Activated CD8-positive, alpha-beta memory T cell treated with anti-CD3 and anti-CD28 coated beads, Interleukin-2, amount 10 ng/mL, durations not matched to agents 7 days and 5 days (primary cell): Measurements from ENCODE around the gene DNAJB11. TPM values are rescaled to one million over a fixed set of nuclear protein-coding genes. Genes with fewer than 3 reads are reported as not detected.

Source experiments
- ATAC-seq: fragments of 150-1000 bp; cut with Tn5 transposase; one replicate; pipeline ENCODE4 v1.10.0; 2021; ENCODE audit warnings: moderate library complexity
- CTCF ChIA-PET: fragments of 350-600 bp; sonication (Branson Sonifier 250); formaldehyde crosslinking; loops from one replicate; lab custom pipeline; 2021; ENCODE audit warnings: antibody characterized with exemption; lab: Charles Lee
- DNase-seq: peaks from one replicate; pipeline ENCODE4 v3.0.0-alpha.2; 2020
- H3K27ac Mint-ChIP-seq: one replicate; pipeline ENCODE4 v1.8.0; 2021; ENCODE audit warnings: mild to moderate bottlenecking, mixed read lengths
- H3K27me3 Mint-ChIP-seq: one replicate; pipeline ENCODE4 v1.8.0; 2021; ENCODE audit warnings: mixed read lengths
- H3K36me3 Mint-ChIP-seq: one replicate; pipeline ENCODE4 v1.8.0; 2021; ENCODE audit warnings: mild to moderate bottlenecking, mixed read lengths
- H3K4me1 Mint-ChIP-seq: one replicate; pipeline ENCODE4 v1.8.0; 2021; ENCODE audit warnings: mixed read lengths
- H3K4me3 Mint-ChIP-seq: one replicate; pipeline ENCODE4 v1.8.0; 2021; ENCODE audit warnings: mild to moderate bottlenecking, moderate library complexity, mixed read lengths
- H3K9me3 Mint-ChIP-seq: one replicate; pipeline ENCODE4 v1.8.0; 2022; ENCODE audit warnings: low read depth, mixed read lengths
- total RNA-seq, 2 experiments: library from RNA; stranded (reverse); gene quantifications; one replicate each; pipeline ENCODE4 v1.2.3, GENCODE V29; 2021

DNAJB11 gene
- total RNA-seq, 2 experiments from 2014 or later = 48.6 to 61.3 TPM

- Mint-ChIP-seq H3K27ac (no peak overlapping the region), H3K9me3 (no peaks in the 10 kb centered on the region), H3K4me1 (peaks cover 27% of the 10 kb centered on the region), H3K4me3 (no peak overlapping the region), H3K27me3 (no peaks in the 10 kb centered on the region), H3K36me3 (peaks cover 6% of the 10 kb centered on the region)
- peak; percentile 52 for DNase-seq
- CTCF ChIA-PET = interaction anchor here (1.4 to 4.1 kb wide), 4 partner anchors 15 to 551 kb away, joined by 4 to 26 read pairs (median 8); no protein-coding TSS in a partner anchor
- peak; percentile 84 for ATAC-seq
Observed at GRCh38 chr3:186534113-186534669, 36.3 kb upstream of the DNAJB11 start.

GRCh38 chr3:186536883-186537844 lies 33.4 kb upstream of the DNAJB11 start:
- Mint-ChIP-seq H3K27me3 (no peaks in the 10 kb centered on the region), H3K36me3 (no peaks in the 10 kb centered on the region), H3K27ac (no peak overlapping the region), H3K4me1 (peaks cover 32% of the 10 kb centered on the region), H3K4me3 (no peak overlapping the region), H3K9me3 (no peaks in the 10 kb centered on the region)
- ATAC-seq = no peak
- CTCF ChIA-PET = interaction anchor here (1.5 to 4.1 kb wide), 3 partner anchors 79 to 593 kb away, joined by 7 to 26 read pairs (median 10); no protein-coding TSS in a partner anchor
- no peak for DNase-seq

GRCh38 chr3:186538779-186539178 lies 31.7 kb upstream of the DNAJB11 start:
- H3K4me3 Mint-ChIP-seq = no peak overlapping the region
- H3K27me3 Mint-ChIP-seq = no peaks in the 10 kb centered on the region
- H3K9me3 Mint-ChIP-seq = no peaks in the 10 kb centered on the region
- CTCF ChIA-PET = interaction anchor here (1.0 to 5.8 kb wide), 7 partner anchors 76 to 595 kb away, joined by 4 to 82 read pairs (median 19); no protein-coding TSS in a partner anchor
- no peak for ATAC-seq
- H3K36me3 Mint-ChIP-seq = peaks cover 2% of the 10 kb centered on the region
- H3K27ac Mint-ChIP-seq = no peak overlapping the region
- peaks cover 30% of the 10 kb centered on the region for H3K4me1 Mint-ChIP-seq
- DNase-seq = no peak

- peaks cover 15% of the 10 kb centered on the region for H3K4me1 Mint-ChIP-seq
- no peaks in the 10 kb centered on the region for H3K9me3 Mint-ChIP-seq
- H3K36me3 Mint-ChIP-seq = peaks cover 2% of the 10 kb centered on the region
- H3K4me3 Mint-ChIP-seq = no peak overlapping the region
- peak overlapping the region; percentile 5 for H3K27ac Mint-ChIP-seq
- peak; percentile 87 for DNase-seq
- CTCF ChIA-PET = interaction anchor here (0.5 to 5.8 kb wide), 48 partner anchors 9 to 622 kb away, joined by 3 to 82 read pairs (median 3); partner anchors contain the start of genes TBCCD1 and TRA2B
- ATAC-seq = peak; percentile 93
- H3K27me3 Mint-ChIP-seq = no peaks in the 10 kb centered on the region
Observed at GRCh38 chr3:186540221-186540834, 30.2 kb upstream of the DNAJB11 start.

- Mint-ChIP-seq H3K27ac (peak overlapping the region; percentile 5), H3K4me3 (no peak overlapping the region), H3K4me1 (peaks cover 15% of the 10 kb centered on the region), H3K9me3 (no peaks in the 10 kb centered on the region), H3K27me3 (no peaks in the 10 kb centered on the region), H3K36me3 (peaks cover 2% of the 10 kb centered on the region)
- no peak for ATAC-seq
- no peak for DNase-seq
- CTCF ChIA-PET = interaction anchor here (0.5 to 5.8 kb wide), 44 partner anchors 9 to 622 kb away, joined by 3 to 82 read pairs (median 4); partner anchors contain the start of genes TBCCD1 and TRA2B
Observed at GRCh38 chr3:186540835-186541226, 29.7 kb upstream of the DNAJB11 start.

- Mint-ChIP-seq H3K27me3 (no peaks in the 10 kb centered on the region), H3K9me3 (no peaks in the 10 kb centered on the region), H3K36me3 (peaks cover 10% of the 10 kb centered on the region), H3K27ac (no peak within 1 kb of the TSS), H3K4me1 (peaks cover 9% of the 10 kb centered on the region), H3K4me3 (no peak within 1 kb of the TSS)
- no peak for ATAC-seq
- CTCF ChIA-PET = interaction anchor here (1.1 to 1.9 kb wide), 3 partner anchors 285 to 601 kb away, joined by 3 to 5 read pairs (median 5); no protein-coding TSS in a partner anchor
- no peak for DNase-seq
Observed at GRCh38 chr3:186544281-186544680, 26.2 kb upstream of the DNAJB11 start, which contains the start of gene CRYGS. Gene CRYGS (minus strand): TSS chr3:186544380. CDS start chr3:186544326, 54 bp downstream.

GRCh38 chr3:186549497-186549896 lies 21.0 kb upstream of the DNAJB11 start:
- ATAC-seq = no peak
- Mint-ChIP-seq H3K36me3 (peaks cover 18% of the 10 kb centered on the region), H3K27ac (no peak overlapping the region), H3K9me3 (no peaks in the 10 kb centered on the region), H3K4me3 (no peak overlapping the region), H3K27me3 (no peaks in the 10 kb centered on the region), H3K4me1 (no peaks in the 10 kb centered on the region)
- CTCF ChIA-PET = interaction anchor here (2.3 to 3.3 kb wide), 2 partner anchors 9 to 68 kb away, joined by 11 to 14 read pairs; no protein-coding TSS in a partner anchor
- no peak for DNase-seq

- H3K4me3 Mint-ChIP-seq = no peak overlapping the region
- no peak for DNase-seq
- ATAC-seq = no peak
- no peak overlapping the region for H3K27ac Mint-ChIP-seq
- H3K27me3 Mint-ChIP-seq = no peaks in the 10 kb centered on the region
- H3K4me1 Mint-ChIP-seq = no peaks in the 10 kb centered on the region
- CTCF ChIA-PET = interaction anchor here (1.4 kb wide), 1 partner anchor 11 kb away, joined by 7 read pairs; no protein-coding TSS in a partner anchor
- H3K9me3 Mint-ChIP-seq = no peaks in the 10 kb centered on the region
- H3K36me3 Mint-ChIP-seq = peaks cover 25% of the 10 kb centered on the region
Observed at GRCh38 chr3:186551387-186551786, 19.1 kb upstream of the DNAJB11 start.

- H3K9me3 Mint-ChIP-seq = no peaks in the 10 kb centered on the region
- H3K36me3 Mint-ChIP-seq = peaks cover 32% of the 10 kb centered on the region
- no peak overlapping the region for H3K4me3 Mint-ChIP-seq
- no peak for ATAC-seq
- no peak overlapping the region for H3K27ac Mint-ChIP-seq
- no peaks in the 10 kb centered on the region for H3K27me3 Mint-ChIP-seq
- CTCF ChIA-PET = interaction anchor here (1.4 kb wide), 1 partner anchor 12 kb away, joined by 7 read pairs; no protein-coding TSS in a partner anchor
- no peaks in the 10 kb centered on the region for H3K4me1 Mint-ChIP-seq
- DNase-seq = no peak
Observed at GRCh38 chr3:186552408-186553031, 18.0 kb upstream of the DNAJB11 start.

GRCh38 chr3:186564586-186564985 lies 5.9 kb upstream of the DNAJB11 start:
- H3K27ac Mint-ChIP-seq = no peak overlapping the region
- no peaks in the 10 kb centered on the region for H3K9me3 Mint-ChIP-seq
- DNase-seq (no peak), ATAC-seq (no peak)
- no peak overlapping the region for H3K4me3 Mint-ChIP-seq
- no peaks in the 10 kb centered on the region for H3K27me3 Mint-ChIP-seq
- peaks cover 51% of the 10 kb centered on the region for H3K4me1 Mint-ChIP-seq
- CTCF ChIA-PET = no interaction called here
- peaks cover 23% of the 10 kb centered on the region for H3K36me3 Mint-ChIP-seq

GRCh38 chr3:186566772-186567071 lies 3.8 kb upstream of the DNAJB11 start:
- DNase-seq (no peak), ATAC-seq (no peak)
- peaks cover 50% of the 10 kb centered on the region for H3K4me1 Mint-ChIP-seq
- peak overlapping the region; percentile 93 for H3K27ac Mint-ChIP-seq
- H3K4me3 Mint-ChIP-seq = peak overlapping the region; percentile 89
- peaks cover 13% of the 10 kb centered on the region for H3K36me3 Mint-ChIP-seq
- CTCF ChIA-PET = interaction anchor here (2.0 to 2.7 kb wide), 2 partner anchors 27 to 624 kb away, joined by 9 to 10 read pairs; no protein-coding TSS in a partner anchor
- no peaks in the 10 kb centered on the region for H3K27me3 Mint-ChIP-seq
- no peaks in the 10 kb centered on the region for H3K9me3 Mint-ChIP-seq

- ATAC-seq = peak; percentile 57
- Mint-ChIP-seq H3K4me1 (peaks cover 52% of the 10 kb centered on the region), H3K4me3 (peak within 1 kb of the TSS; percentile 89)
Observed at GRCh38 chr3:186567072-186567921, 3.2 kb upstream of the DNAJB11 start, which contains the start of gene TBCCD1. Gene TBCCD1 (minus strand): TSS chr3:186567339. CDS start chr3:186564329, 3,010 bp downstream.

More at GRCh38 chr3:186567072-186567921, 3.2 kb upstream of the DNAJB11 start, which contains the start of gene TBCCD1:
- DNase-seq = peak; percentile 95
- CTCF ChIA-PET = interaction anchor here (0.5 to 6.9 kb wide), 6 partner anchors 27 to 624 kb away, joined by 3 to 64 read pairs (median 7); no protein-coding TSS in a partner anchor
- Mint-ChIP-seq H3K27ac (peak within 1 kb of the TSS; percentile 93), H3K36me3 (peaks cover 8% of the 10 kb centered on the region), H3K9me3 (no peaks in the 10 kb centered on the region), H3K27me3 (no peaks in the 10 kb centered on the region)
